GM19023 (cell line): ENCODE measurements around the gene AGTPBP1.
"Not testable (repeated sequence)": the region's sequence is repeated elsewhere in the genome, so short reads cannot be mapped to it uniquely, and the experiment has no call there.

ENCODE experiments used
- ATAC-seq: cut with Tn5 transposase; IDR thresholded peaks from one replicate; pipeline ENCODE4 v1.9.1; 2021; ENCODE audit warnings: mild to moderate bottlenecking, moderate library complexity; ENCODE audit not compliant: unreplicated experiment

AGTPBP1 gene

DNA sequence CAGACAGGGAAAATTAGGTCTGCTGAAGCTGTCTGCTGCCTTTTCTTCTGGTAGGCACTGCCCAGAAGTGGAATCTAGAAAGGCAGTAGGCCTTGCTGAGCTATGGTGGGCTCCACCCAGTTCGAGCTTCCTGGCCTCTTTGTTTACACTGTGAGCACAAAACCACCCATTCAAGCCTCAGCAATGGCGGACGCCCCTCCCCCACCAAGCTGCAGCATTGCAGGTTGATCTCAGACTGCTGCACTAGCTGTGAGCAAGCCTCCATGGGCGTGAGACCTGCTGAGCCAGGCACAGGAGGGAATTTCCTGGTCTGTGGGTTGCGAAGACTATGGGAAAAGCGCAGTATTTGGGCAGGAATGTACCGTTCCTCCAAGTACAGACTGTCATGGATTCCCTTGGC, 18.5 kb downstream of the AGTPBP1 start:
- ATAC-seq: no peak

DNA sequence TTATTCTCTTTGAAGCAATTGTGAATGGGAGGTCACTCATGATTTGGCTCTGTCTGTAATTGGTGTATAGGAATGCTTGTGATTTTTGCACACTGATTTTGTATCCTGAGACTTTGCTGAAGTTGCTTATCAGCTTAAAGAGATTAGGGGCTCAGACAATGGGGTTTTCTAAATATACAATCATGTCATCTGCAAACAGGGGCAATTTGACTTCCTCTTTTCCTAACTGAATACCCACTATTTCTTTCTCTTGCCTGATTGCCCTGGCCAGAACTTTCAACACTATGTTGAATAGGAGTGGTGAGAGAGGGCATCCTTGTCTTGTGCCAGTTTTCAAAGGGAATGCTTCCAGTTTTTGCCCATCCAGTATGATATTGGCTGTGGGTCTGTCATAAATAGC, 22.3 kb downstream of the AGTPBP1 start:
- ATAC-seq: not testable (repeated sequence)

GRCh38 chr9:85717818-85718217, 23.9 kb downstream of the AGTPBP1 start:
- ATAC-seq: not testable (repeated sequence)

GRCh38 chr9:85717220-85717619, 24.5 kb downstream of the AGTPBP1 start:
- ATAC-seq: no peak

- peak; percentile 61 for ATAC-seq
Measured at GRCh38 chr9:85716031-85716877, 25.5 kb downstream of the AGTPBP1 start.

DNA sequence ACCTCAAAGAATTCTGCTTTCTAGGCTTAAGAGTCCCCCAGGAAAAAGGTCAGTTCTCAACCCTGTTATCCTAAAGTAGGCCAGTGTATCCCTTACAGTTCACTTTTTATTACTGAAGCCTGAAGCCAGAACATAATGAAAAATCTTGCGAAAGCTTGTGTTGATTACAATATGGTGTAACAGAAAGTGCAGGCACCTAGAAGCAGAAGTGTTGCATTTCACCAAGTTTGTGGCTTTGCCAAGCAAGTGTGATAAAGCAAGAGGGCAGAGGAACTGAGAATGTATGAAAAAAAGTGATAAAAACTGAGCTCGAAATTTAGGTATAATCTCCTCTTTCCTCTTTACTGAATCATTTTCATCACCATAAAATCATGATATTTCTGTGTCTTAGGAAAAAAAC, 26.2 kb downstream of the AGTPBP1 start:
- peak; percentile 49 for ATAC-seq

- no peak for ATAC-seq
Measured at GRCh38 chr9:85713897-85714296, 27.9 kb downstream of the AGTPBP1 start.

DNA sequence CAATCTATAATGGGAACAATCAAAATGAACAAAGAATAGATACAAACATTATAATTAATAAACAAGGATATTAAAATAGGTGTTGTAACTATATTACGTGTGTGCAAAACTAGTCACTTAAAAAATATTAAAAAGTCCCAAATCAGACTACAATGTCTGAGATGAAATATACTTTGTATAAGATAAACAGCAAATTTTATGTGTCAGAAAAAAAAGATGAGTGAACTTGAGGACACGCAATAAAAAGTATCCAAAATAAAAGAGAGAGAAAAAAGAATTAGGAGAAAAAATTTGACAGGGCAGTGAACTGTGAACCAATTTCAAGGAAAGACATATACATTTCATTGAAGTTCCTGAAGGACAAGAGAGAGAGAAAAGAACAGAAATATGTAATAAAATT, 37.0 kb downstream of the AGTPBP1 start:
- no peak for ATAC-seq

GRCh38 chr9:85703398-85703797, 38.4 kb downstream of the AGTPBP1 start:
- ATAC-seq: no peak

DNA sequence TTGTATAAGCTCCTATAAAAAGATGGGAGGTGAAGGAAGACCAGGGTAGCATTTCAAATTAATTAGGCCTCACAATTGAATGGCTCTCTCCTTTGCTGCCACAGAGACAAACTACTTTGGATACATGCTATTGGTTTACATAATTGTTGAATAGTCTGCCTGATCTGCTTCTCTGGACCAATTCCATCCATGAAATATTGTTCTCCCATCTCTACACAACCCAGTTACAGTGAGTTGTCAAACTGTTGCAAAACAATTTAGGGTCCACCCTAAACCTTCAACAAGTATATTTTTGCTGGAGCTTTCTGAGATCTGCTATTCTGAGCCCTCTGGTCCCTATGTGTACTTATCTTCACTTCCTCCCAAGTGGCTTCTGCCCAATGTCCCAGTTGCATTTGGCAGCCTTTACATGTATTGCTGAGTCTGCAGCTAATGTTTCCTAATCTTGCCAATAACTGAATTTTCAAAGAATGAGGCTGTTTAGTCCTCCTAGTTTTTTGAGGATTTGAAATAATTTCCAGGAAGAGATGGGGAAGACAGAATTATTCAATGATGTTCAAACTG, 38.9 kb downstream of the AGTPBP1 start:
- no peak for ATAC-seq

DNA sequence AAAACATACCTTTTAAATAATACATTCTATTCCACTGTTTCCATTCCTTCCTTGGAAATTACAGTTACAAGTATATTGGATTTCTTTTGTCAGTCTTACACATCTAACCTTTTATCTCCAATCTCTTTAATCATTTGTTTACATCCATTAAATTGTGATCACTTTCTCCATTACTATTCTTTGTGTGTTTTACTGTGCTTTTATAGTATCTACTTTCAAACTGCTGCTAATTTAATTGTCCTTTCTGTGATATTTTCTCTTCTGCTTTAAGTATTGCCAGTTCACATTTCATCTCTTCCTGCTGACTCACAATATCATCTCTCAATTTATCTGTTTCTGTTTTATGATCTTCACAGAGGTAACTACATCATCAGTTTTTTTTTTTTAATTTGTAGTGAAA, 39.6 kb downstream of the AGTPBP1 start:
- no peak for ATAC-seq

- ATAC-seq: no peak
Measured at GRCh38 chr9:85700330-85700729, 41.4 kb downstream of the AGTPBP1 start.

DNA sequence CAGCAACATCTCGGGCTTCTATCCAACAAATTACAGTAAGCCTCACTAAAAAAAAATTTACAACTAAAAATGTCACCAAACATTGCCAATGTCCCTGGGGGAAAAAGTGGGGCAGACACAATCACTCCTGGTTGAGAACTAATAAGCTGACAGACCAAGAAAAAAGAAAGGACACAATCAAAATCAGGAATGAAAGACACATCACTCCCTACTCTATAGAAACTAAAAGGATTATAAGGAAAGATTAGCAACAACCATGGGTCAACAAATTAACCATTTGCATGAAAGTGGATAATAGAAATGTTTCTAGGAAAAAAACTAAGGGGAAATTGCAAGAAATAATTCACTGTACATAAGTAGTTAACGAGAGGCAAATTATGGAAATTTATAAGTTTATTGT, 53.4 kb downstream of the AGTPBP1 start:
- no peak for ATAC-seq

GRCh38 chr9:85685081-85685480, 56.7 kb downstream of the AGTPBP1 start:
- ATAC-seq: no peak

DNA sequence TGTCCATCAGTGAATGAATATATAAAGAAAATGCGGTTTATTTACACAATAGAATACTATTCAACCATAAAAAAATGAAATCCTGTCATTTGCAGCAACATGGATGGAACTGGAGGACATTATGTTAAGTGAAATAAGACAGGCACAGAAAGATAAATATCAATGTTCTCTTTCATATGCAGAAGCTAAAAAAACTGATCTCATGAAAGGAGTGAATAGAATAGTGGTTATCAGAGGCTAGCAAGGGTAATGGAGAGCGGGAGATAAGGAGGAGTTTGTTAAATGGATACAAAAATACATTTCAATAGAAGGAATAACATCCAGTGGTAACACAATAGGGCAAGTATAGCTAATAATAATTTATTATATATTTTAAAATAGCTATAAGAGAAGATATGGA, 65.0 kb downstream of the AGTPBP1 start:
- ATAC-seq: no peak

DNA sequence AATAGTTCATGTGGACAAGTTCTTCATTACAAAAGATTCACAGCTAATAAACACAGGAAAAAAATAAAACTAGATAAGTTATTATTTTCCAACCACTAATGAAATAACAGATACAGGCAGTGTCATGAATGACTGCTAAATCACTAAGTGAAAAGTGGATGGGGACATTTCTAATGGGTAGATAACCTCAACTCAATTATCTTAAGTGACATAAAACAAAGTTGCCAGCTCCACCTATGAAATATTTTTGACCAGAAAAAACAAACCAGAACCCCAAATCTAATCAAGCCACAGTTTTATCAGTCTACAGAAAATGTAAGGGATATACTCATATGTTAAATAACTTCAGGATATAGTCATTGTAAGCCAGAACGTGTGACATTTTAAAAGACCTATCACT, 74.4 kb downstream of the AGTPBP1 start:
- ATAC-seq: no peak

GRCh38 chr9:85666086-85666485, 75.7 kb downstream of the AGTPBP1 start:
- no peak for ATAC-seq

- ATAC-seq: no peak
Measured at GRCh38 chr9:85662573-85662972, 79.2 kb downstream of the AGTPBP1 start.

GRCh38 chr9:85658716-85659115, 83.0 kb downstream of the AGTPBP1 start:
- ATAC-seq: no peak

DNA sequence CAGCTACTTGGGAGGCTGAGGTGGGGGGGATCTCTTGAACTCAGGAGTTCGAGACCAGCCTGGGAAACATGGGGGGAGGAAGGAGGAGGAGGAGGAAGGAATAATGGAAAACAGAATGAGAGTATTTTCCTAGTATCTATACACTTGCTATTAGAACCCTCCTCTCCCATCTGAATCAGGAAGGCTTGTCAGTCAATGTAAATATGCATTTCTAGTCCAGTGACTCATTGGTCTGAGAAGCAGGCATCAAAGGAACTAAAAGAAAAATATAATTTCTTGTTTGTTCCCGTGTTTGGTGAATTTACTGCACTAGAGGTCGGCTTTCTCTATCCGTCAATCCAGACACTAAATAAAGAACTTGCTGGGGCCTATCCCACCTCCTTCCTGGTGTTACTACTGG, 88.6 kb downstream of the AGTPBP1 start:
- ATAC-seq: no peak

GRCh38 chr9:85647571-85647970, 94.2 kb downstream of the AGTPBP1 start:
- no peak for ATAC-seq

DNA sequence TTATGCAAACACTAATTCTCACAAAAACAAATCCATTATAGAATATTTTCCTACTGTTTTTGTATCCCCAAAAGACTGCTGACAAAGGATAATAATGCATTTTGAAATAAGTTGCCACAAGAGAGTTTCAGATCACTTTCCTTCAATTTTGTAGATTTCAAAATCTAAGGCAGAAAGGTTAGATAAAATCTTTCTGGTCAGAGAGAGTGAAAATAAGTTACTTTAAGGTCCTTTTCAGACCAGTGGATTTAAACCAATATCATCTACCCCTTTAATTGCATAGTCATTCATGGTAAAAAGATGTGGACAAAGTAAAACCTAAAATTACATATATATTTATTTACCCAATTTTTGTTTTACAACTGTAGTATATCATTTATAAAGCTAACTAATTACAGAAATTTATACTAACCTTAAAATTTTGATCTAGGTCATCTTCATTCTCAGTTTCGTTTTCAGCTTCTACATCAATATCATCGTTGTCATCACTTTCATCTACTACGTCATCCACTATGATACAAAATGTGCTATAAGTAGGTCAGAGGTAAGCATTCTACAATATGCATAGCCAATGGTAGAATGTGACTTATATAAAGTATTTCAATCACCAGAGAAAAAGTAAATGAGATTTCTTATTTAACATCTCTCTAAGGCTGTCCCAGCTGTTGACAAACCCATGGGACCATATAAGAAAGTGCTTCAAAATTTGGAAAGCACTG, 95.7 kb downstream of the AGTPBP1 start:
- ATAC-seq: no peak
